Measurements from ENCODE around the gene FARP1.

The FARP1 gene

GRCh38 chr13:98419786-98420553 lies 277.1 kb downstream of the FARP1 start:
- TF ChIP-seq, protein P1, sequence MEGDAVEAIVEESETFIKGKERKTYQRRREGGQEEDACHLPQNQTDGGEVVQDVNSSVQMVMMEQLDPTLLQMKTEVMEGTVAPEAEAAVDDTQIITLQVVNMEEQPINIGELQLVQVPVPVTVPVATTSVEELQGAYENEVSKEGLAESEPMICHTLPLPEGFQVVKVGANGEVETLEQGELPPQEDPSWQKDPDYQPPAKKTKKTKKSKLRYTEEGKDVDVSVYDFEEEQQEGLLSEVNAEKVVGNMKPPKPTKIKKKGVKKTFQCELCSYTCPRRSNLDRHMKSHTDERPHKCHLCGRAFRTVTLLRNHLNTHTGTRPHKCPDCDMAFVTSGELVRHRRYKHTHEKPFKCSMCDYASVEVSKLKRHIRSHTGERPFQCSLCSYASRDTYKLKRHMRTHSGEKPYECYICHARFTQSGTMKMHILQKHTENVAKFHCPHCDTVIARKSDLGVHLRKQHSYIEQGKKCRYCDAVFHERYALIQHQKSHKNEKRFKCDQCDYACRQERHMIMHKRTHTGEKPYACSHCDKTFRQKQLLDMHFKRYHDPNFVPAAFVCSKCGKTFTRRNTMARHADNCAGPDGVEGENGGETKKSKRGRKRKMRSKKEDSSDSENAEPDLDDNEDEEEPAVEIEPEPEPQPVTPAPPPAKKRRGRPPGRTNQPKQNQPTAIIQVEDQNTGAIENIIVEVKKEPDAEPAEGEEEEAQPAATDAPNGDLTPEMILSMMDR (IDR thresholded peaks at IDR 0.05; ENCODE audit: insufficient read depth, low read length, missing control alignments) = no peak
- DNase-seq (ENCODE audit: low read depth, low spot score) = no peak
- CTCF ChIA-PET = no interaction called here
- H3K4me3 ChIP-seq (ENCODE audit: low read depth, low read length) = no peak overlapping the region
- POLR2A ChIA-PET = no interaction called here

GRCh38 chr13:98420554-98421175 lies 277.8 kb downstream of the FARP1 start:
- CTCF ChIA-PET = interaction anchor here (1.0 kb wide), 1 partner anchor 30 kb away, joined by 3 read pairs; no protein-coding TSS in a partner anchor

GRCh38 chr13:98422046-98422445 lies 279.2 kb downstream of the FARP1 start:
- no peak for DNase-seq (ENCODE audit: low read depth, low spot score)
- POLR2A ChIA-PET = no interaction called here
- CTCF ChIA-PET = interaction anchor here (0.7 to 1.3 kb wide), 4 partner anchors 9 to 231 kb away, joined by 3 to 6 read pairs (median 4); no protein-coding TSS in a partner anchor
- TF ChIP-seq, protein P1 (IDR thresholded peaks at IDR 0.05; ENCODE audit: insufficient read depth, low read length, missing control alignments) = no peak
- no peak overlapping the region for H3K4me3 ChIP-seq (ENCODE audit: low read depth, low read length)

More at GRCh38 chr13:98420554-98421175, 277.8 kb downstream of the FARP1 start:
- no peak for DNase-seq (ENCODE audit: low read depth, low spot score)
- TF ChIP-seq, protein P1 (IDR thresholded peaks at IDR 0.05; ENCODE audit: insufficient read depth, low read length, missing control alignments) = no peak
- H3K4me3 ChIP-seq (ENCODE audit: low read depth, low read length) = no peak overlapping the region
- POLR2A ChIA-PET = no interaction called here

GRCh38 chr13:98423417-98423816 lies 280.5 kb downstream of the FARP1 start:
- POLR2A ChIA-PET = no interaction called here
- CTCF ChIA-PET = no interaction called here
- H3K4me3 ChIP-seq (ENCODE audit: low read depth, low read length) = no peak overlapping the region
- no peak for DNase-seq (ENCODE audit: low read depth, low spot score)
- TF ChIP-seq, protein P1 (IDR thresholded peaks at IDR 0.05; ENCODE audit: insufficient read depth, low read length, missing control alignments) = no peak

GRCh38 chr13:98427331-98427995 lies 284.6 kb downstream of the FARP1 start:
- TF ChIP-seq, protein P1 (IDR thresholded peaks at IDR 0.05; ENCODE audit: insufficient read depth, low read length, missing control alignments) = no peak
- ChIA-PET CTCF (interaction anchor here (1.4 kb wide), 1 partner anchor 394 kb away, joined by 3 read pairs; no protein-coding TSS in a partner anchor), POLR2A (interaction anchor here (0.7 kb wide), 1 partner anchor 1145 kb away, joined by 3 read pairs; no protein-coding TSS in a partner anchor)
- H3K4me3 ChIP-seq (ENCODE audit: low read depth, low read length) = no peak overlapping the region
- DNase-seq (ENCODE audit: low read depth, low spot score) = no peak

Measured in AG04449 (cell line).